MM.1S (cell line): ENCODE results near the gene EPHB1.

Experiments
- DNase-seq: peaks from one replicate; pipeline ENCODE4 v3.0.0-alpha.2; 2015
- H2AFZ ChIP-seq: fragments of 300-600 bp; sonication (generic); 2 replicates; pipeline ENCODE4 v1.6.0; 2016; ENCODE audit warnings: antibody characterized with exemption, low read length
- H3F3A ChIP-seq: fragments of 300-600 bp; sonication (generic); 2 replicates; pipeline ENCODE4 v1.6.1; 2016; ENCODE audit warnings: mild to moderate bottlenecking, antibody characterized with exemption, low read length, moderate library complexity, mixed read lengths; ENCODE audit not compliant: insufficient read depth
- H3K27ac ChIP-seq: fragments of 300-600 bp; sonication (generic); 2 replicates; pipeline ENCODE4 v1.5.1; 2016; ENCODE audit warnings: mild to moderate bottlenecking, low read length
- H3K27me3 ChIP-seq: fragments of 300-600 bp; sonication (generic); replicated peaks from 2 replicates; pipeline ENCODE4 v1.6.0; 2016; ENCODE audit warnings: low read length; ENCODE audit not compliant: insufficient read depth
- H3K36me3 ChIP-seq: fragments of 300-600 bp; sonication (generic); replicated peaks from 2 replicates; pipeline ENCODE4 v1.6.1; 2016; ENCODE audit warnings: mild to moderate bottlenecking, low read length, mixed read lengths; ENCODE audit not compliant: insufficient read depth
- H3K4me1 ChIP-seq: fragments of 300-600 bp; sonication (generic); 2 replicates; pipeline ENCODE4 v1.6.1; 2016; ENCODE audit warnings: low read length, mixed read lengths
- H3K4me2 ChIP-seq: fragments of 300-600 bp; sonication (generic); 2 replicates; pipeline ENCODE4 v1.6.0; 2016; ENCODE audit warnings: low read depth, low read length
- H3K4me3 ChIP-seq: fragments of 300-600 bp; sonication (generic); 2 replicates; pipeline ENCODE4 v1.5.1; 2016; ENCODE audit warnings: low read length, mixed read lengths
- H3K79me2 ChIP-seq: fragments of 300-600 bp; sonication (generic); 2 replicates; pipeline ENCODE4 v1.6.1; 2016; ENCODE audit warnings: mixed run types, low read length, mixed read lengths
- H3K9ac ChIP-seq: fragments of 300-600 bp; sonication (generic); 2 replicates; pipeline ENCODE4 v1.6.1; 2016; ENCODE audit warnings: low read length, mixed read lengths
- H3K9me2 ChIP-seq: fragments of 300-600 bp; sonication (generic); replicated peaks from 2 replicates; pipeline ENCODE4 v1.6.1; 2016; ENCODE audit warnings: mild to moderate bottlenecking, low read length, mixed read lengths; ENCODE audit not compliant: insufficient read depth
- H3K9me3 ChIP-seq: fragments of 300-600 bp; sonication (generic); replicated peaks from 2 replicates; pipeline ENCODE4 v1.6.1; 2016; ENCODE audit warnings: mild to moderate bottlenecking, low read length, mixed read lengths; ENCODE audit not compliant: insufficient read depth
- H4K20me1 ChIP-seq: fragments of 300-600 bp; sonication (generic); 2 replicates; pipeline ENCODE4 v1.6.1; 2016; ENCODE audit warnings: mild to moderate bottlenecking, low read length, moderate library complexity, mixed read lengths; ENCODE audit not compliant: insufficient read depth
- CTCF ChIP-seq: fragments of 300-600 bp; sonication (generic); IDR thresholded peaks from 2 replicates; pipeline ENCODE4 v1.5.1; 2016; ENCODE audit warnings: antibody characterized with exemption, low read length, mixed read lengths
- EZH2 ChIP-seq: fragments of 300-600 bp; sonication (generic); optimal IDR thresholded peaks from 2 replicates; pipeline ENCODE3; 2017; ENCODE audit warnings: low read depth, mild to moderate bottlenecking, antibody characterized with exemption, low read length, mixed read lengths
- EZH2phosphoT487 ChIP-seq: fragments of 300-600 bp; sonication (generic); IDR thresholded peaks from 2 replicates; pipeline ENCODE4 v1.6.1; 2018; ENCODE audit warnings: antibody characterized with exemption, low read length

Gene EPHB1

GRCh38 chr3:134846911-134847317 lies 51.9 kb downstream of the EPHB1 start:
- Histone ChIP-seq H3K9ac (no peak overlapping the region), H3K9me2 (no peaks in the 10 kb centered on the region), H3K4me1 (peaks cover 5% of the 10 kb centered on the region), H3K4me3 (no peak overlapping the region), H3K4me2 (no peak overlapping the region), H4K20me1 (no peaks in the 10 kb centered on the region), H3K79me2 (no peaks in the 10 kb centered on the region), H3K9me3 (no peaks in the 10 kb centered on the region), H2AFZ (no peak overlapping the region), H3K27me3 (no peaks in the 10 kb centered on the region), H3F3A (no peaks in the 10 kb centered on the region), H3K27ac (no peak overlapping the region), H3K36me3 (no peaks in the 10 kb centered on the region)
- no peak for DNase-seq
- TF ChIP-seq CTCF (no peak), EZH2phosphoT487 (no peak), EZH2 (no peak)

- no peak for TF ChIP-seq EZH2
- TF ChIP-seq CTCF: no peak
- no peak for TF ChIP-seq EZH2phosphoT487
- Histone ChIP-seq H3K27ac (no peak overlapping the region), H3K4me1 (peaks cover 10% of the 10 kb centered on the region), H3K4me3 (no peak overlapping the region), H3K9me2 (no peaks in the 10 kb centered on the region), H3K9ac (no peak overlapping the region), H3K4me2 (no peak overlapping the region), H3F3A (peaks cover 4% of the 10 kb centered on the region; the same call in 1 of the 2 replicates), H3K27me3 (no peaks in the 10 kb centered on the region), H2AFZ (no peak overlapping the region), H4K20me1 (no peaks in the 10 kb centered on the region), H3K79me2 (no peaks in the 10 kb centered on the region), H3K36me3 (no peaks in the 10 kb centered on the region), H3K9me3 (no peaks in the 10 kb centered on the region)
- no peak for DNase-seq
Observed at GRCh38 chr3:134847349-134847748, 52.3 kb downstream of the EPHB1 start.

- Histone ChIP-seq H4K20me1 (no peaks in the 10 kb centered on the region), H3K4me3 (no peak overlapping the region), H3K27me3 (no peaks in the 10 kb centered on the region), H3K9me3 (no peaks in the 10 kb centered on the region), H3K79me2 (no peaks in the 10 kb centered on the region), H3K9ac (no peak overlapping the region), H3K9me2 (no peaks in the 10 kb centered on the region), H3K4me1 (peaks cover 25% of the 10 kb centered on the region), H2AFZ (no peak overlapping the region), H3K36me3 (no peaks in the 10 kb centered on the region), H3F3A (peaks cover 15% of the 10 kb centered on the region), H3K4me2 (no peak overlapping the region), H3K27ac (no peak overlapping the region)
- TF ChIP-seq EZH2phosphoT487 (no peak), EZH2 (no peak)
- DNase-seq: no peak
Observed at GRCh38 chr3:134849561-134849960, 54.5 kb downstream of the EPHB1 start.

- Histone ChIP-seq H3K9ac (no peak overlapping the region), H3F3A (peaks cover 15% of the 10 kb centered on the region), H3K79me2 (no peaks in the 10 kb centered on the region), H3K9me3 (no peaks in the 10 kb centered on the region), H3K9me2 (no peaks in the 10 kb centered on the region), H3K36me3 (no peaks in the 10 kb centered on the region), H3K27ac (no peak overlapping the region), H3K4me1 (peaks cover 25% of the 10 kb centered on the region), H4K20me1 (no peaks in the 10 kb centered on the region), H3K4me3 (no peak overlapping the region), H3K4me2 (no peak overlapping the region), H3K27me3 (no peaks in the 10 kb centered on the region), H2AFZ (no peak overlapping the region)
- DNase-seq: no peak
- TF ChIP-seq EZH2phosphoT487 (no peak), CTCF (no peak), EZH2 (no peak)
Observed at GRCh38 chr3:134850761-134851160, 55.7 kb downstream of the EPHB1 start.
